ENCODE measurements around the gene GSTM2. TPM values are rescaled to one million over a fixed set of nuclear protein-coding genes. Genes with fewer than 3 reads are reported as not detected.

The GSTM2 gene
- total and polyA plus RNA-seq, 2 of the 4 experiments (the other 2 are of a cell fraction) = 10.2 to 85.5 TPM

GRCh38 chr1:109716570-109717090, 48.8 kb downstream of the GSTM2 start:
- Histone ChIP-seq H4K20me1 (ENCODE audit: insufficient read depth, low read length) (no peaks in the 10 kb centered on the region), H2BK120ac (ENCODE audit: low read depth, low read length) (peak overlapping the region; percentile 8; the same call in 1 of the 2 replicates), H4K5ac (ENCODE audit: low read depth, low read length) (no peak overlapping the region), H3K56ac (ENCODE audit: extremely low read depth, insufficient read depth, low read length) (no peak overlapping the region), H3K14ac (replicated peaks; ENCODE audit: low read depth, low read length) (no peak overlapping the region), H2AK5ac (ENCODE audit: low read depth, low read length) (no peak overlapping the region), H3K18ac (ENCODE audit: low read depth, low read length) (no peak overlapping the region), H3K4me3 (ENCODE audit: insufficient read depth, low read depth, low read length) (no peak overlapping the region), H3K27ac (ENCODE audit: insufficient read depth, low read length) (no peak overlapping the region), H2BK5ac (ENCODE audit: low read depth, low read length, poor library complexity, severe bottlenecking) (no peak overlapping the region), H3K9ac (ENCODE audit: low read depth, low read length) (no peak overlapping the region), H3K9me3 (ENCODE audit: control insufficient read depth, insufficient read depth, low read length) (no peaks in the 10 kb centered on the region), H3K4me1 (ENCODE audit: control insufficient read depth, insufficient read depth, low read length) (peaks cover 6% of the 10 kb centered on the region; the same call in 1 of the 2 replicates), H3K36me3 (ENCODE audit: control insufficient read depth, insufficient read depth, low read length) (no peaks in the 10 kb centered on the region), H3K79me1 (ENCODE audit: low read depth in 1 of 2, low read length in 2 of 2) (no peaks in the 10 kb centered on the region), H3K9me1 (ENCODE audit: insufficient read depth, low read length) (no peaks in the 10 kb centered on the region), H3K4me2 (ENCODE audit: low read depth, low read length) (no peak overlapping the region), H3K4ac (ENCODE audit: low read depth, low read length) (no peak overlapping the region), H4K91ac (ENCODE audit: insufficient read depth, low read depth, low read length) (no peak overlapping the region), H2AFZ (replicated peaks; ENCODE audit: low read length, poor library complexity) (no peak overlapping the region), H2BK20ac (ENCODE audit: low read depth, low read length) (no peak overlapping the region; the same call in 1 of the 2 replicates), H3K27me3 (ENCODE audit: control insufficient read depth, insufficient read depth, low read length) (no peaks in the 10 kb centered on the region; the same call in 1 of the 2 replicates), H2BK15ac (ENCODE audit: low read depth, low read length) (no peak overlapping the region), H2AK9ac (replicated peaks; ENCODE audit: low read depth, low read length, poor library complexity) (no peak overlapping the region), H4K8ac (ENCODE audit: low read depth in 2 of 2, low read length in 2 of 2) (no peak overlapping the region), H3K23ac (ENCODE audit: low read depth, low read length) (no peak overlapping the region)
- DNase-seq (no peak), ATAC-seq (ENCODE audit: low read depth) (no peak)
- in situ Hi-C loops (cut with MboI; ENCODE audit: low sequenced_read_pairs) = no loop called here
- POLR2A ChIA-PET (ENCODE audit: unreplicated experiment) = no interaction called here
- intact Hi-C loops (cut with micrococcal nuclease) = no loop called here
- BruUV-seq (replicated peaks) = no TSS peak
- TF ChIP-seq RAD21 (IDR thresholded peaks at IDR 0.05; ENCODE audit: low read length) (no peak), POLR2A (IDR thresholded peaks at IDR 0.05; ENCODE audit: low read depth, low read length) (no peak), MAZ (IDR thresholded peaks at IDR 0.05; ENCODE audit: borderline replicate concordance, low read depth, low read length) (no peak), MAFK (IDR thresholded peaks at IDR 0.05; ENCODE audit: low read depth, low read length) (no peak), ELK1 (IDR thresholded peaks at IDR 0.05; ENCODE audit: borderline replicate concordance, low read depth, low read length) (no peak), RCOR1 (IDR thresholded peaks at IDR 0.05; ENCODE audit: insufficient replicate concordance, low read length) (no peak), CHD1 (IDR thresholded peaks at IDR 0.05; ENCODE audit: low read depth, low read length) (no peak)
- CTCF ChIA-PET = no interaction called here
- 83% methylated on average over 2 of the region's 3 CpGs; no CpG with 5 or more reads in 1 of the 2 experiments for WGBS, 2 experiments (ENCODE audit: extremely low coverage in 2 of 2, insufficient read length in 1 of 2)
- dilution Hi-C loops (cut with HindIII; ENCODE audit: low sequenced_read_pairs, unreplicated experiment) = no loop called here
